ENCODE data around the gene SH3PXD2B.

DNA sequence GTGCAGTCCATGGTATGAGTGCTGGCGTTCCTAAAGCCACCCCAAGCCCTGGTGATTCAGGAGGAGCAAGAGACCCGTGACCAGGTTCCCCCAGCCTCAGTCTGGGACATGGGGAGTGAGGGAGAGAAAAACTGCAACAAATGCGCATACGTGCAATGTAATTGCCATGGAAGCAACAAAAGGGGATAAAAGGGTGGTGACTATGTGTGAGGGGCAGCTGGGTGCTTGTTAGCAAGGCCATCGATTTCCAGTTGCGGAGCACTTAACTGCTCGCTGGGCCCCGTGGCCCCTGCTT lies 709 bp upstream of the SH3PXD2B start:
- TF ChIP-seq, protein P1, sequence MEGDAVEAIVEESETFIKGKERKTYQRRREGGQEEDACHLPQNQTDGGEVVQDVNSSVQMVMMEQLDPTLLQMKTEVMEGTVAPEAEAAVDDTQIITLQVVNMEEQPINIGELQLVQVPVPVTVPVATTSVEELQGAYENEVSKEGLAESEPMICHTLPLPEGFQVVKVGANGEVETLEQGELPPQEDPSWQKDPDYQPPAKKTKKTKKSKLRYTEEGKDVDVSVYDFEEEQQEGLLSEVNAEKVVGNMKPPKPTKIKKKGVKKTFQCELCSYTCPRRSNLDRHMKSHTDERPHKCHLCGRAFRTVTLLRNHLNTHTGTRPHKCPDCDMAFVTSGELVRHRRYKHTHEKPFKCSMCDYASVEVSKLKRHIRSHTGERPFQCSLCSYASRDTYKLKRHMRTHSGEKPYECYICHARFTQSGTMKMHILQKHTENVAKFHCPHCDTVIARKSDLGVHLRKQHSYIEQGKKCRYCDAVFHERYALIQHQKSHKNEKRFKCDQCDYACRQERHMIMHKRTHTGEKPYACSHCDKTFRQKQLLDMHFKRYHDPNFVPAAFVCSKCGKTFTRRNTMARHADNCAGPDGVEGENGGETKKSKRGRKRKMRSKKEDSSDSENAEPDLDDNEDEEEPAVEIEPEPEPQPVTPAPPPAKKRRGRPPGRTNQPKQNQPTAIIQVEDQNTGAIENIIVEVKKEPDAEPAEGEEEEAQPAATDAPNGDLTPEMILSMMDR (IDR thresholded peaks at IDR 0.05): no peak
- no peak for TF ChIP-seq POLR2A (IDR thresholded peaks at IDR 0.05)

All from upper lobe of left lung (tissue), 4 donors.